Urothelium cell line (cell line): Measurements from ENCODE around the gene F13A1.
A peak's percentile ranks its signal among the peaks of the same experiment; 100 is the strongest.
"Not testable (repeated sequence)": the region's sequence is repeated elsewhere in the genome, so short reads cannot be mapped to it uniquely, and the experiment has no call there.

Experiments
- DNase-seq: peaks from one replicate; pipeline ENCODE4 v3.0.0; 2011; ENCODE audit warnings: low spot score, mixed read lengths
- FAIRE-seq: peaks from 2 replicates; lab custom pipeline; 2011; peaks lifted over from hg19 to GRCh38; lab: Jason Lieb, UNC

F13A1 gene

GRCh38 chr6:6320901-6321300, 439 bp upstream of the F13A1 start:
- FAIRE-seq (no peak), DNase-seq (peak; percentile 82)

- FAIRE-seq (no peak), DNase-seq (no peak)
Measured at GRCh38 chr6:6317825-6318733, 2.4 kb downstream of the F13A1 start.

GRCh38 chr6:6317386-6317785, 3.1 kb downstream of the F13A1 start:
- FAIRE-seq (no peak), DNase-seq (no peak)

- FAIRE-seq (no peak), DNase-seq (peak; percentile 24)
Measured at GRCh38 chr6:6315660-6316059, 4.8 kb downstream of the F13A1 start.

- no peak for FAIRE-seq
- DNase-seq: no peak
Measured at GRCh38 chr6:6314596-6314995, 5.9 kb downstream of the F13A1 start.

- DNase-seq (no peak), FAIRE-seq (no peak)
Measured at GRCh38 chr6:6312901-6313441, 7.5 kb downstream of the F13A1 start.

- FAIRE-seq (no peak), DNase-seq (no peak)
Measured at GRCh38 chr6:6305575-6305974, 14.9 kb downstream of the F13A1 start.

- not testable (repeated sequence) for DNase-seq, FAIRE-seq
Measured at GRCh38 chr6:6300383-6300782, 20.1 kb downstream of the F13A1 start.

- DNase-seq: no peak
Measured at GRCh38 chr6:6293317-6293716, 27.1 kb downstream of the F13A1 start.

GRCh38 chr6:6287415-6287814, 33.0 kb downstream of the F13A1 start:
- no peak for FAIRE-seq
- no peak for DNase-seq

More at GRCh38 chr6:6293317-6293716, 27.1 kb downstream of the F13A1 start:
- no peak for FAIRE-seq

- no peak for DNase-seq
- FAIRE-seq: no peak
Measured at GRCh38 chr6:6285679-6286078, 34.8 kb downstream of the F13A1 start.

GRCh38 chr6:6284221-6284966, 36.1 kb downstream of the F13A1 start:
- no peak for DNase-seq
- no peak for FAIRE-seq

GRCh38 chr6:6283746-6284145, 36.7 kb downstream of the F13A1 start:
- DNase-seq (no peak), FAIRE-seq (no peak)

GRCh38 chr6:6282716-6283115, 37.7 kb downstream of the F13A1 start:
- FAIRE-seq (no peak), DNase-seq (no peak)

GRCh38 chr6:6277413-6277812, 43.0 kb downstream of the F13A1 start:
- DNase-seq: peak; percentile 12

GRCh38 chr6:6270948-6271535, 49.4 kb downstream of the F13A1 start:
- no peak for FAIRE-seq

More at GRCh38 chr6:6277413-6277812, 43.0 kb downstream of the F13A1 start:
- no peak for FAIRE-seq

GRCh38 chr6:6260196-6260722, 60.2 kb downstream of the F13A1 start:
- DNase-seq: no peak
- no peak for FAIRE-seq

More at GRCh38 chr6:6270948-6271535, 49.4 kb downstream of the F13A1 start:
- DNase-seq: no peak

- FAIRE-seq (no peak), DNase-seq (no peak)
Measured at GRCh38 chr6:6256886-6257285, 63.6 kb downstream of the F13A1 start.

GRCh38 chr6:6256259-6256658, 64.2 kb downstream of the F13A1 start:
- FAIRE-seq (no peak), DNase-seq (no peak)

- no peak for FAIRE-seq
- DNase-seq: no peak
Measured at GRCh38 chr6:6251555-6252280, 68.7 kb downstream of the F13A1 start.
